Trophoblast cell (in vitro differentiated cells and primary cell): ENCODE measurements around the gene MPV17L. TPM values are rescaled to one million over a fixed set of nuclear protein-coding genes. Genes with fewer than 3 reads are reported as not detected.
"Not testable (repeated sequence)": the region's sequence is repeated elsewhere in the genome, so short reads cannot be mapped to it uniquely, and the experiment has no call there.

Experiments used
- DNase-seq, 2 donors: peaks; one replicate each; pipeline ENCODE4 v3.0.0-alpha.2; 2016
- H2AFZ ChIP-seq: 2 replicates; pipeline ENCODE4 v1.6.1; 2013; ENCODE audit warnings: low read length, moderate library complexity, mild to moderate bottlenecking; ENCODE audit not compliant: insufficient read depth, poor library complexity
- H2AK5ac ChIP-seq: 2 replicates; pipeline ENCODE4 v1.6.1; 2013; ENCODE audit warnings: mild to moderate bottlenecking, low read length
- H2BK120ac ChIP-seq: 2 replicates; pipeline ENCODE4 v1.6.1; 2013; ENCODE audit warnings: low read length, mild to moderate bottlenecking, moderate library complexity; ENCODE audit not compliant: insufficient read depth, poor library complexity
- H2BK12ac ChIP-seq: 2 replicates; pipeline ENCODE4 v1.6.1; 2013; ENCODE audit warnings: mild to moderate bottlenecking, low read length, moderate library complexity
- H2BK5ac ChIP-seq: 2 replicates; pipeline ENCODE4 v1.6.1; 2013; ENCODE audit warnings: low read length, low read depth, moderate library complexity, mild to moderate bottlenecking; ENCODE audit not compliant: poor library complexity
- H3K14ac ChIP-seq: 2 replicates; pipeline ENCODE4 v1.6.1; 2013; ENCODE audit warnings: mild to moderate bottlenecking, low read length
- H3K18ac ChIP-seq: 2 replicates; pipeline ENCODE4 v1.6.1; 2013; ENCODE audit warnings: mild to moderate bottlenecking, low read length
- H3K23ac ChIP-seq: 2 replicates; pipeline ENCODE4 v1.6.1; 2013; ENCODE audit warnings: low read length
- H3K27ac ChIP-seq: 2 replicates; pipeline ENCODE4 v1.5.1; 2013; ENCODE audit warnings: low read depth, mild to moderate bottlenecking, inconsistent platforms, low read length, moderate library complexity
- H3K27me3 ChIP-seq: 2 replicates; pipeline ENCODE4 v1.6.1; 2013; ENCODE audit warnings: inconsistent platforms, mild to moderate bottlenecking, low read length, moderate library complexity; ENCODE audit not compliant: insufficient read depth
- H3K36me3 ChIP-seq, 2 experiments: 1 replicate in 1 of 2; 2 replicates in 1 of 2; pipeline ENCODE4 v1.6.1; 2013; ENCODE audit warnings: low read length in 2 of 2, mild to moderate bottlenecking in 2 of 2, moderate library complexity in 1 of 2; ENCODE audit not compliant: insufficient read depth in 2 of 2, control insufficient read depth in 1 of 2
- H3K4ac ChIP-seq: 2 replicates; pipeline ENCODE4 v1.6.1; 2013; ENCODE audit warnings: low read depth, mild to moderate bottlenecking, low read length, moderate library complexity
- H3K4me1 ChIP-seq, 2 experiments: 1 replicate in 1 of 2; 2 replicates in 1 of 2; pipeline ENCODE4 v1.6.1; 2013; ENCODE audit warnings: low read length in 2 of 2, mild to moderate bottlenecking in 2 of 2, moderate library complexity in 1 of 2; ENCODE audit not compliant: insufficient read depth in 2 of 2, control insufficient read depth in 1 of 2
- H3K4me2 ChIP-seq: 2 replicates; pipeline ENCODE4 v1.6.1; 2013; ENCODE audit warnings: inconsistent platforms, mild to moderate bottlenecking, low read length, moderate library complexity
- H3K4me3 ChIP-seq: 2 replicates; pipeline ENCODE4 v1.5.1; 2013; ENCODE audit warnings: mild to moderate bottlenecking, low read depth, low read length, inconsistent platforms
- H3K79me1 ChIP-seq: one replicate; pipeline ENCODE4 v1.6.1; 2013; ENCODE audit warnings: low read length
- H3K79me2 ChIP-seq: 2 replicates; pipeline ENCODE4 v1.6.1; 2013; ENCODE audit warnings: low read length, mild to moderate bottlenecking; ENCODE audit not compliant: control insufficient read depth, insufficient read depth, poor library complexity
- H3K9ac ChIP-seq: 2 replicates; pipeline ENCODE4 v1.6.1; 2013; ENCODE audit warnings: mild to moderate bottlenecking, low read length
- H3K9me3 ChIP-seq: 2 replicates; pipeline ENCODE4 v1.6.1; 2013; ENCODE audit warnings: low read depth, mild to moderate bottlenecking, control low read depth, inconsistent platforms, low read length; ENCODE audit not compliant: insufficient read depth
- H4K12ac ChIP-seq: 2 replicates; pipeline ENCODE4 v1.6.1; 2013; ENCODE audit warnings: low read depth, mild to moderate bottlenecking, low read length, moderate library complexity
- H4K8ac ChIP-seq: 2 replicates; pipeline ENCODE4 v1.6.1; 2013; ENCODE audit warnings: low read depth, mild to moderate bottlenecking, low read length, moderate library complexity
- H4K91ac ChIP-seq: one replicate; pipeline ENCODE4 v1.6.1; 2013; ENCODE audit warnings: low read depth, mild to moderate bottlenecking, low read length, moderate library complexity
- WGBS: extraction: QIAGEN DNeasy Blood & Tissue Kit; methylation state at CpG from one replicate; pipeline ENCODE4 v1.1.7; 2013; ENCODE audit warnings: missing lambda C conversion rate; ENCODE audit not compliant: insufficient read length, insufficient coverage; ENCODE audit errors: extremely low coverage; 5-methylcytosine and 5-hydroxymethylcytosine counted together
- polyA plus RNA-seq: library from polyadenylated mRNA; stranded (reverse); fragments of 200-250 nt; gene quantifications from 2 replicates; pipeline ENCODE4 v1.2.3, GENCODE V29; 2013

Gene MPV17L
- polyA plus RNA-seq: 0.08 and 0.12 TPM in 2 replicates

DNA sequence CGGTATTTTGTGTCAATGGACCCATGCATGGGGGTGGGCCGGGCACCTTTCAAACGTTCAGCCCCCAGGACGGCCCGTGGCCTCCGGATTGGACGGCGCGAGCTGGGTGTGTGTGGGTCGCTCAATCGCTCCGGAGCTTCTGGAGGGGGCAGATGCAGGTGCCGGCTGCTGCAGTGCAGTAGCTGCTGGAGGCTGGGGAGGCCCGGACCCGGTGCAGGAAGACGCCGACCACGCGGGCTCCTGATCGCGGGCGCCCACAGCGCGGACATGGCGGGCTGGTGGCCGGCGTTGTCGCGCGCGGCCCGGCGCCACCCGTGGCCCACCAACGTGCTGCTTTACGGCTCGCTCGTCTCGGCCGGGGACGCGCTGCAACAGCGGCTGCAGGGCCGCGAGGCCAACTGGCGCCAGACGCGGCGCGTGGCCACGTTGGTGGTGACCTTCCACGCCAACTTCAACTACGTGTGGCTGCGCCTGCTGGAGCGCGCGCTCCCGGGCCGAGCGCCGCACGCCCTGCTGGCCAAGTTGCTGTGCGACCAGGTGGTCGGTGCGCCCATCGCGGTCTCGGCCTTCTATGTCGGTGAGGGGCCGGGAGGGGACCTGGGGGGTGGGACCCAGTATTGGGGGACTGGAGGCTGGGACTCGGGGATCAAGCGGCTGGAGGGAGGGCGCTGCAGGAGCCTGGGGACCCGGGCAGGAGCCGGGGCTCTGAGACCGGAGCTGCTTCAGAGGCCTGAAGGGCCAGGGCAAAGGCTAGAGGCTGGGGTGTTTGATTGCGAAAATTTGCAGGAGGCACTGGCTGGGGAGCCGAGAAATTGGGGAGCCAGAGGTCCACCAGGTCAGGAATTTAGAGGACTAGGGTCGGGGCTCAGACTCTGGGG, at the start of gene MPV17L:
TSS of gene MPV17L (plus strand) at position 124 of the 878 bp plus-strand sequence. CDS start at position 268, 144 bp downstream.
- not testable (repeated sequence) for H3K23ac ChIP-seq, H3K4me1 ChIP-seq, H3K18ac ChIP-seq, H2AK5ac ChIP-seq, H3K27me3 ChIP-seq, H3K79me2 ChIP-seq, H2BK5ac ChIP-seq, DNase-seq, H4K8ac ChIP-seq, H4K91ac ChIP-seq, H3K9me3 ChIP-seq, H4K12ac ChIP-seq, H3K27ac ChIP-seq, H2BK120ac ChIP-seq, H3K79me1 ChIP-seq, H3K9ac ChIP-seq, H2BK12ac ChIP-seq, H3K4ac ChIP-seq, H3K36me3 ChIP-seq
- H3K4me2 ChIP-seq: peak within 1 kb of the TSS; percentile 63
- peak within 1 kb of the TSS; percentile 67 for H3K4me3 ChIP-seq
- peak within 1 kb of the TSS; percentile 25 for H3K14ac ChIP-seq
- no CpG with 5 or more reads among the region's 79 CpGs for WGBS
- H2AFZ ChIP-seq: peak within 1 kb of the TSS; percentile 30

DNA sequence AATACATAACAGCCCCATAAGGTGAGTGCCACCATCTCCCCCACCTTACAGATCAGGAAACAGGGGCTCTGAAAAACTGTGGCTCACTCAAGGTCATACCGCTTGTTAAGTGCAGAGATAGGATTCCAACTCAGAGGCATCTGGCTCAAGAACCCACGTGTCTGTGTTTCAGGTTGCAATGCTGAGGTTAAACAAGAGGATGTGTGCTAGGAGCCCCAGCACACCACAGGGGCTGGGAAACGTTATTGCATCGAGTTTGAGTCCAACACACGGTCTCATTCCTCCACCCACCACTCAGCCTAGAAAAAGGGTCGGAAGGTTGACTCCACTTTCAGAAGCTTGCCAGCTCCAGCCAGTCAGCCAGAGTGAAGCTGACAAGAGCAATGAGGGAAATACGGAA, 46.8 kb upstream of the MPV17L start:
- H3K36me3 ChIP-seq, H2BK5ac ChIP-seq, H3K9me3 ChIP-seq, H3K4ac ChIP-seq, H3K79me1 ChIP-seq, H3K27ac ChIP-seq, DNase-seq, H2BK12ac ChIP-seq, H2BK120ac ChIP-seq, H4K91ac ChIP-seq, H2AFZ ChIP-seq, H3K4me1 ChIP-seq, H3K9ac ChIP-seq, H3K4me3 ChIP-seq, H3K79me2 ChIP-seq, H3K23ac ChIP-seq, H3K27me3 ChIP-seq, H3K14ac ChIP-seq, H4K8ac ChIP-seq, H3K18ac ChIP-seq, H4K12ac ChIP-seq, H2AK5ac ChIP-seq, H3K4me2 ChIP-seq: not testable (repeated sequence)
- WGBS: no CpG with 5 or more reads among the region's 7 CpGs

DNA sequence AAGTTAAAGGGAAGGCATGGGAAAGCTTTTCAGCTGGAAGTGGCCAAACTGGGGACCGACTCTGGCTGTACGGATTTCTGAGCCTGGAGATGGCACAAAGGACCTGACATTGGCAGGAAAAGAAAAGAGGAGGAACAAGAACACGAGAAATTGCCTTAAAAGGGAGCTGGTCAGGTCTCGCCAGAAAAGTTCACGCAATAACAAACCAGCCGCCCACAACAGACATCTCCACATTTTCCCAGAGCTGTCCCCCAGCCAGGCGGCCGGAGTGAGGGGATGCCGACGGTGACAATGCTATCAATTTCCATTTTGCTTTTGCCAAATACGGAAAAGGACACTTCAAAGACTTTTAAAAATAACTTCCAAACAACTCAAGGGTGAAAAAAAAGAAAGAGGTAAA, 44.3 kb upstream of the MPV17L start:
- H3K9ac ChIP-seq, H2AK5ac ChIP-seq, H3K79me1 ChIP-seq, H3K27me3 ChIP-seq, H3K4ac ChIP-seq, H2BK120ac ChIP-seq, H3K14ac ChIP-seq, H4K12ac ChIP-seq, H3K79me2 ChIP-seq, H4K91ac ChIP-seq, H3K4me2 ChIP-seq, H3K36me3 ChIP-seq, H2BK5ac ChIP-seq, H3K9me3 ChIP-seq, DNase-seq, H3K4me3 ChIP-seq, H2BK12ac ChIP-seq, H4K8ac ChIP-seq, H3K18ac ChIP-seq, H3K23ac ChIP-seq, H3K27ac ChIP-seq, H2AFZ ChIP-seq, H3K4me1 ChIP-seq: not testable (repeated sequence)
- WGBS: no CpG with 5 or more reads among the region's 11 CpGs

DNA sequence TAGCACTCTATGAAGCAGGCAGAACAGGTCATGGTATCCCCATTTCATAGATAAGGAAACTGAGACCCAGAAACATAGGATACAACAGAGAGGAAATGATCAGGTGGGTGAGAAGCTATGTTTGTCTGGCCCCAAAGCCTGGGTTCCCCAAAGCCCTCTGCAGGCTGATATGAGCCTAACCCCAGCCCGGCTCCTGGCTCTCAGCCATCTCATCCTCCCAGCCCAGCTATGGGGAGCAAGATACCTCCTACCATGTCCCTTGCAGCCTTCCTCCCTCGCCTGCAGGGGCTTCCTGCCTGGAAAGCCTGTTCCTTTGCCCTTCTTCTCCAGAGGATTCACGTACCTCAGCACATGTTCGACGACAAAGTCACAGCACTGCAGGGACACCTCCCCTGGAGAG, 43.8 kb upstream of the MPV17L start:
- H3K18ac ChIP-seq, H4K12ac ChIP-seq, H3K27me3 ChIP-seq, H3K23ac ChIP-seq, H3K4me2 ChIP-seq, H2AK5ac ChIP-seq, H3K79me1 ChIP-seq, H3K9ac ChIP-seq, H3K14ac ChIP-seq, H3K27ac ChIP-seq, H4K8ac ChIP-seq, H3K36me3 ChIP-seq, H2BK5ac ChIP-seq, H3K4me1 ChIP-seq, H3K4ac ChIP-seq, H3K79me2 ChIP-seq, H2BK120ac ChIP-seq, H3K4me3 ChIP-seq, DNase-seq, H2BK12ac ChIP-seq, H4K91ac ChIP-seq, H3K9me3 ChIP-seq, H2AFZ ChIP-seq: not testable (repeated sequence)
- WGBS: no CpG with 5 or more reads among the region's 5 CpGs
